Large intestine (tissue), 3 donors: Measurements from ENCODE around the gene NCAPD2. TPM values are rescaled to one million over a fixed set of nuclear protein-coding genes. Genes with fewer than 3 reads are reported as not detected.
"Not testable (repeated sequence)": the region's sequence is repeated elsewhere in the genome, so short reads cannot be mapped to it uniquely, and the experiment has no call there.

Source experiments
- DNase-seq, 2 donors: peaks; one replicate each; pipeline versions ENCODE4 v3.0.0 to v3.0.0-alpha.2; 2013
- H3K27ac ChIP-seq: one replicate; pipeline ENCODE4 v1.5.1; 2013; ENCODE audit warnings: low read length
- H3K27me3 ChIP-seq: 2 replicates; pipeline ENCODE4 v1.6.1; 2013; ENCODE audit warnings: low read length; ENCODE audit not compliant: control insufficient read depth, insufficient read depth
- H3K36me3 ChIP-seq: 2 replicates; pipeline ENCODE4 v1.6.1; 2013; ENCODE audit warnings: low read length; ENCODE audit not compliant: control insufficient read depth, insufficient read depth
- H3K4me1 ChIP-seq: one replicate; pipeline ENCODE4 v1.6.1; 2013; ENCODE audit warnings: low read length; ENCODE audit not compliant: control insufficient read depth, insufficient read depth
- H3K4me3 ChIP-seq: one replicate; pipeline ENCODE4 v1.5.1; 2013; ENCODE audit warnings: low read length
- H3K9me3 ChIP-seq: one replicate; pipeline ENCODE4 v1.6.1; 2013; ENCODE audit warnings: mild to moderate bottlenecking, low read depth, low read length, moderate library complexity; ENCODE audit not compliant: control insufficient read depth
- WGBS: methylation state at CpG from one replicate; pipeline ENCODE4 v1.1.5; 2013; ENCODE audit warnings: low lambda C conversion rate; ENCODE audit not compliant: insufficient coverage; 5-methylcytosine and 5-hydroxymethylcytosine counted together
- polyA plus RNA-seq: library from polyadenylated mRNA; unstranded; fragments of 120-200 nt; gene quantifications from one replicate; pipeline ENCODE4 v1.2.1, GENCODE V29; 2013

The NCAPD2 gene
- polyA plus RNA-seq, 1 donor, result 38.6 TPM

- Histone ChIP-seq H3K9me3 (no peaks in the 10 kb centered on the region), H3K27me3 (no peaks in the 10 kb centered on the region), H3K27ac (peak overlapping the region; percentile 5), H3K4me3 (no peak overlapping the region), H3K4me1 (peaks cover 13% of the 10 kb centered on the region), H3K36me3 (peaks cover 7% of the 10 kb centered on the region)
- no peak for DNase-seq
- no CpG with 5 or more reads among the region's 24 CpGs for WGBS
These were observed 56.6 kb downstream of the NCAPD2 start for GRCh38 chr12:6550294-6551062.

DNA sequence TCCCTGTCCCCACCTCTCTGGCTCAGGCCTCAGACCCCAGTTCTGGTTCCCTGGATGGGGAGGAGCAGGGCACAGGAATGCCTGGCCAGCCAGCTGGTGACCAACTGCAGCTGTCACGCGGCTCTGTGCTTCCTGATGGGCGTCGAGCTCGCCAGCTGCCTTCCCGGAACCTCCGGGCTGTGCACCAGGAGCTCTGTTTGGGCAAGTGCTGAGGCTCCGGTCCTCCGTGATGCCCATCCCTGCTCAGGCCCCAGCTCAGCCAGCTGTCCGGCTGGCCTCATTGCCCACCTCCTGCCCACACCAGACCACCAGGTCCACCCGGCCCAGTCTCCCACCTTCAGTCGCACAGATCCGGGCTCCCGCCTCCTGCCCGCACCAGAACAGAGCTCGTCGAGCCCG is 57.2 kb downstream of the NCAPD2 start:
- Histone ChIP-seq H3K4me1 (peaks cover 13% of the 10 kb centered on the region), H3K9me3 (peaks cover 2% of the 10 kb centered on the region), H3K27me3 (no peaks in the 10 kb centered on the region), H3K36me3 (peaks cover 6% of the 10 kb centered on the region), H3K27ac (peak overlapping the region; percentile 29), H3K4me3 (no peak overlapping the region)
- WGBS, result no CpG with 5 or more reads among the region's 18 CpGs
- no peak for DNase-seq

DNA sequence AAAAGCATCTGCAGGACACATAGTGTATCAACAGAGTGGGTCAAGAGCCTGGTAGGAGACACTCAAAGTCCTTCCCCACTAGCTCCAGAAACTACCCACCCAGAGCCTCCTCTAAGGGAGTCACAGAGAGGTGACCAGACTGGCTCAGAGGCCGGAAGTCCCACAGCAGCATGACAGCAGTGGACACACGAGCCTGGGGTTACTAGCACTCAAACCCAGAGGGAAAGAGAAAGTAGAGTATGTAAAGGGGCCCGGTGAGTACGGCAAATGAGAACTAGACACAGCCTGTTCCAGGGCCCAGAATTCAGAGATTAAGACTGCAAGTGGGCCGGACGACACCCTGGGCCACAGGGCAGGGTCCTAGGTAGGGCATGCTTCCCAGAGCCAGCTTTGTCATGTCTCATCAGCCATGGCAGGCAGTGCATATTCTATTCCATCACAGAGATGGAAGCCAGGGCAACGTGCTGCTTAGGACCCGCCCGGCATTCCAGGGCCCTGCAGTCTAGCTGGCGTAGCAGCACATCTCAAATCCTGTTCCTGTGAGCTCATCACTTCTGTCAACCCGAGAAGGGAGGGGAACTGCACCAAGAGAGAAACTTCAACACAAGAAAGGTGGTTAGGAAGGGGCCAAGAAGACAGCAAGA is 57.7 kb downstream of the NCAPD2 start:
- no peak overlapping the region for H3K4me3 ChIP-seq
- 80% methylated on average over 1 of the region's 11 CpGs for WGBS

DNA sequence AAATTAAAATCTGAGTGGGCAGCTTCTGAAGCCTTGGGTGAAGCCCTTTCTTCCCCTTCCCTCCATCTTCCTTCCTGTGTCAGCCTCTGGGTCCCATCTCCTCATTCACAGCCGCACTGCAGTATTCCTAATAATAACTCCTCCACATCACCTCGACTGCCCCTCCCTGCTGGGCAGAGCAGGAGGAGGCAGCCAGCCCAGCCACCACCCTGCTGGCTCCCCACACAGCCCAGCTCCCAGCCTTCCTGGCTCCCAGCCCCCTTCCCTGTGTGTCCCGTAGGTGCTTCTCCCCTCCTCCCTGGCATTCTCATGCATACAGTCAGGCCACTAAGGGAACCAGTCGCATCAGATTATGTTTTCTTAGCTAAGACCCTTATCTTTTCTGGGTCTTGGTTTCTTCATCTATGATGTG is 58.2 kb downstream of the NCAPD2 start:
- no CpG with 5 or more reads among the region's 4 CpGs for WGBS
- Histone ChIP-seq H3K4me3 (no peak overlapping the region), H3K36me3 (peaks cover 7% of the 10 kb centered on the region), H3K27ac (no peak overlapping the region), H3K9me3 (peaks cover 4% of the 10 kb centered on the region), H3K4me1 (peaks cover 13% of the 10 kb centered on the region), H3K27me3 (no peaks in the 10 kb centered on the region)
- DNase-seq, result no peak

More for the DNA sequence above, 57.7 kb downstream of the NCAPD2 start:
- no peak for DNase-seq
- Histone ChIP-seq H3K27ac (peak overlapping the region; percentile 29), H3K27me3 (no peaks in the 10 kb centered on the region), H3K4me1 (peaks cover 13% of the 10 kb centered on the region), H3K9me3 (peaks cover 4% of the 10 kb centered on the region), H3K36me3 (peaks cover 6% of the 10 kb centered on the region)

DNA sequence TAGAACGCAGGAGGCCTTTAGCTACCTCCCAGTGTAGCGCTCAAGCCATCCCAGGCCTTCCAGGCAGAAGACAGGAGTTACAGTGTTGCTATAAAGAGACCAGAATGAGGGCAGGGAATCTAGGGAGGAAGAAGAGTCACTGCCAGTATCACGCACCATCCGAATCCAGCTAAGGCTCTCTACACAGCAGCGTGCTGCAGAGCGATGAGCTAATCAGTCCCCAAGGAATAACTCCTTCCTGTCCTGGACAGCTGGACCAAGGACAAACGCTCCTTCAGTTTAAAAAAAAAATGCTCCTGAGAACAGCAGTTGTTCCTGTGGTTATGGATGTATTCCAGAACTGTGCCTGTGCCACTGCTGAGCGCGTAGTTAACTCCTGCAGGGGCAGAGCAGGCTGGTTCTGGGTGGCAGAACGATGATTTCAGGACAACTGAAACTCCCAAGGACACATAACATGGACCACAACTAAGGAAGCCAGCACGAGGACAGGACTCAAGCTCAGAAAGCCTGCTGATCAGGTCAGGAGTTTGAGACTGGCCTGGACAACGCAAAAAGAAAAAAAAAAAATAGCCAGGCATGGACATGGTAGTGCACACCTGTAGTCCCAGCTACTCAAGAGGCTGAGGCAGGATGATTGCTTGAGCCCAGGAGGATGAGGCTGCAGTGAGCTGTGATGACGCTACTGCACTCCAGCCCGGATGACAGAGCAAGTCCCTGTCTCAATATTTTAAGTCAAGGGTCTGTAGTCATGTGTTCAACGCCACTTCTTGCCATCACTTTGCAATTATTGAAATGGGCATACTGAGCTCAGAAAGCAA is 59.4 kb downstream of the NCAPD2 start:
- no peak overlapping the region for H3K27ac ChIP-seq
- H3K4me3 ChIP-seq, result no peak overlapping the region
- no peak for DNase-seq
- no peaks in the 10 kb centered on the region for H3K27me3 ChIP-seq
- 86% methylated on average over 1 of the region's 15 CpGs for WGBS
- peaks cover 13% of the 10 kb centered on the region for H3K36me3 ChIP-seq
- peaks cover 4% of the 10 kb centered on the region for H3K9me3 ChIP-seq
- peaks cover 13% of the 10 kb centered on the region for H3K4me1 ChIP-seq

DNA sequence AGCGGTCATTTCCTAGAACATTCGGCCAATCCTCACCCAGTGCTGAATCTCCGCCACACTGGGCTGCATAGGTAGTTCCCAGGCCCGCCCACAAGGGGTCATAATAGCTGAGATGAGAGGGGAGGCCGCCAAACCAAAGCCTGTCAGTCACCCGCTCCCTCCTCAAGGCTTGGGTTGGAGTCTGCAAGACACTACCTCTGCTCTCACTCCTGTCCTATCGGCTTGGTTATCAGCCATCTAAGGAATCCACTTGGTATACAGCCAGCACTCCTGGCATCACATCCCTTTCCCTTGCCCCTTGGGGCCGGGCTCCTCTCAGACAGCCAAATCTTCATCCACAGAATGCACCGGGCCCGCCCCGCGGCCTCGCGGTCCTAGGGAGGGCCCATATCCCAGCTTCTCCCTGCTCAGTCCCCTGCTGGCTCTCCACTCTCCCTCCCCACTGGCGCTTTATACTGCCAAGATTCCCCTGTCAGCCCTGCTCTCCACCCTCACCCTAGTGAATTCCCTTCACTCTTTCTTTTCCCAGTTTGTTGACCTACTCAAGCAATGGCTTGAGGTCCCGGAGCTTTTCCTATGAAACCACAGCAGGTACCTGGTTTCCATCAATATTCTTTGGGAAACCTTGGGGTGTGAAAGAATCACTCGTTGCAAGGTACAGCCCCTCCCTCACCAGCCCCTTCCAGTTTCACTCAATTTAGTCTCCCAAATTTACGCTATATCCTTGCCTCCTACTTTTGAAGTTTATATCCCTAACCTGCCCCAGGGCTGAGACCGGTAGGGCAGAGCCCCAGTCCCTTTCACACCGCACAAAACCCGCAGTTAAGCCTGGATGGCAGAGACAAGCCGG is 60.5 kb downstream of the NCAPD2 start:
- Histone ChIP-seq H3K36me3 (peaks cover 20% of the 10 kb centered on the region), H3K9me3 (peaks cover 4% of the 10 kb centered on the region), H3K27me3 (no peaks in the 10 kb centered on the region), H3K4me1 (peaks cover 11% of the 10 kb centered on the region), H3K27ac (peak overlapping the region; percentile 18), H3K4me3 (peak overlapping the region; percentile 42)
- DNase-seq, result peak in 1 of 2 donors; percentile 62
- 27% methylated on average over 3 of the region's 22 CpGs for WGBS

- Histone ChIP-seq H3K27me3 (no peaks in the 10 kb centered on the region), H3K4me3 (peak overlapping the region; percentile 42), H3K27ac (no peak overlapping the region), H3K4me1 (peaks cover 9% of the 10 kb centered on the region), H3K9me3 (peaks cover 4% of the 10 kb centered on the region), H3K36me3 (peaks cover 27% of the 10 kb centered on the region)
- no peak for DNase-seq
- WGBS, result no CpG with 5 or more reads among the region's 61 CpGs
These were observed 61.3 kb downstream of the NCAPD2 start for GRCh38 chr12:6555018-6555691.

- H3K27ac ChIP-seq, H3K4me3 ChIP-seq, H3K27me3 ChIP-seq, DNase-seq, H3K9me3 ChIP-seq, H3K4me1 ChIP-seq: not testable (repeated sequence)
- peaks cover 40% of the 10 kb centered on the region for H3K36me3 ChIP-seq
- no CpG with 5 or more reads among the region's 7 CpGs for WGBS
These were observed 62.6 kb downstream of the NCAPD2 start for GRCh38 chr12:6556496-6556817.

DNA sequence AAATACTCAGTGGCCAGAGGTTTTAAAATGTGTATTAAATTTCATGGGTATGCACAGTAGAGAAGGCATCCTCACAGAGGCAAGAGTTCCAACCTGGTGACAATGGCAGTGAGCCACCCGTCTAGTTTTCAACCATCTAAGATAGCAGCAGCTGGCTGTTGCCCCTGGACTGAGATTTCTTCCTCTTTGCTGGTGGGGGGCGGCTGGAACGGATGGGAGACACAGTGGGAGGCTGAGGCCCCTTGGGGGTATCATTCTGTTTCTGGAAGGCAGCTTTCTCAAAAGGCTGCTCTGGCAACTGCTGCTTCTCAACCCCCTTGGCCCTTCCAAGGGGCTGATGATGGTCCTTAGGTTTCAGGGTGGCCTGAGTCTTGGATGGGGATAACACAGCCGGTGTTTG is 63.0 kb downstream of the NCAPD2 start:
- Histone ChIP-seq H3K27ac (no peak overlapping the region), H3K36me3 (peaks cover 44% of the 10 kb centered on the region)
- DNase-seq, result no peak

More for the DNA sequence above, 63.0 kb downstream of the NCAPD2 start:
- no peak overlapping the region for H3K4me3 ChIP-seq
- H3K4me1 ChIP-seq, result peaks cover 9% of the 10 kb centered on the region
- WGBS, result no CpG with 5 or more reads among the region's 4 CpGs
- H3K27me3 ChIP-seq, result no peaks in the 10 kb centered on the region
- H3K9me3 ChIP-seq, result peaks cover 4% of the 10 kb centered on the region
